Ovary (tissue), 9 donors: ENCODE results near the gene LTBP2. TPM values are rescaled to one million over a fixed set of nuclear protein-coding genes. Genes with fewer than 3 reads are reported as not detected.

Experiments used
- DNase-seq, 5 donors: peaks; one replicate each; pipeline ENCODE4 v3.0.0-alpha.2; 2019 to 2020
- H3K27ac ChIP-seq, 2 donors: fragments of 200-600 bp; one replicate each; pipeline versions ENCODE4 v1.5.1 to v1.8.0; 2019 to 2022
- H3K27me3 ChIP-seq: fragments of 200-600 bp; one replicate; pipeline ENCODE4 v1.8.0; 2022
- H3K36me3 ChIP-seq: fragments of 200-600 bp; sonication (generic); one replicate; pipeline ENCODE4 v1.5.1; 2019
- H3K4me1 ChIP-seq: one replicate; pipeline ENCODE4 v1.8.1; 2013; ENCODE audit warnings: mild to moderate bottlenecking, moderate library complexity; ENCODE audit not compliant: insufficient read depth
- H3K4me3 ChIP-seq: fragments of 200-600 bp; sonication (generic); one replicate; pipeline ENCODE4 v1.5.1; 2017
- H3K9me3 ChIP-seq, 2 donors: fragments of 200-600 bp in 1 of 2; sonication (generic) in 1 of 2; one replicate each; pipeline versions ENCODE4 v1.5.1 to v1.8.1; 2013 to 2019; ENCODE audit warnings: mild to moderate bottlenecking in 1 of 2, moderate library complexity in 1 of 2
- EP300 ChIP-seq: sonication (generic); formaldehyde crosslinking; IDR thresholded peaks from one replicate; pipeline ENCODE4 v1.6.1; 2017; ENCODE audit warnings: antibody characterized with exemption
- POLR2A ChIP-seq: fragments of 450-650 bp; IDR thresholded peaks from one replicate; pipeline ENCODE4 v1.6.1; 2017; ENCODE audit warnings: antibody characterized with exemption, mild to moderate bottlenecking, moderate library complexity
- WGBS, 3 donors: extraction: QIAGEN DNeasy Blood & Tissue Kit in 1 of 3; methylation state at CpG; one replicate each; pipeline versions ENCODE4 v1.1.5 to v1.1.7; 2013 to 2017; 5-methylcytosine and 5-hydroxymethylcytosine counted together
- intact Hi-C, 4 donors: fragments of 100-400 bp; cut with DNase I; formaldehyde crosslinking; loops; one replicate each; pipeline versions ENCODE4 v1.11.0 to v1.15.1; 2022 to 2023
- polyA plus RNA-seq, 2 donors: library from polyadenylated mRNA; stranded (reverse); fragments of 200-250 nt in 1 of 2; fragments of 350-450 nt in 1 of 2; fragmentation: Illumina TruSeq in 1 of 2; extraction: RNeasy Lipid Tissue Mini Kit (QIAGEN cat#74804) in 1 of 2; gene quantifications; one replicate each; pipeline ENCODE4 v1.2.3, GENCODE V29; 2013 to 2014
- total RNA-seq, 7 donors: library from RNA; depleted of rRNA in 2 of 7; stranded (reverse); fragments of >200 nt in 2 of 7; fragmentation: NEBNext Ultra II Directional in 3 of 7; extraction: Animal tissue kit (Norgen Biotek cat#: 25700) in 3 of 7; gene quantifications; one replicate each; pipeline versions ENCODE4 v1.1.0 to v1.2.4, GENCODE V29; 2016 to 2023
- TF ChIP-seq, protein P1 (sequence below), 3 donors: fragments of 450-650 bp in 2 of 3; fragments of 200-600 bp in 1 of 3; IDR thresholded peaks; one replicate each; pipeline versions ENCODE4 v1.5.1 to v1.8.0; 2016 to 2022; ENCODE audit warnings: antibody characterized with exemption in 3 of 3, mild to moderate bottlenecking in 1 of 3
- donor health status: DM: no; HTN: no; CAD: no; lungs with moderate emphysema.
- donor health status: DM: no; HTN: no; CAD: no.
- donor health status: Bipolar disorder and iron deficiency.
- donor health status: DM: yes; HTN: yes; CAD: no.
- donor health status: DM: no; HTN: no; CAD: no.
- donor health status: DM: yes; HTN: yes; CAD: no.

LTBP2 gene
- total and polyA plus RNA-seq, 9 donors = 31.4 to 85.0 (median 60.0) TPM

DNA sequence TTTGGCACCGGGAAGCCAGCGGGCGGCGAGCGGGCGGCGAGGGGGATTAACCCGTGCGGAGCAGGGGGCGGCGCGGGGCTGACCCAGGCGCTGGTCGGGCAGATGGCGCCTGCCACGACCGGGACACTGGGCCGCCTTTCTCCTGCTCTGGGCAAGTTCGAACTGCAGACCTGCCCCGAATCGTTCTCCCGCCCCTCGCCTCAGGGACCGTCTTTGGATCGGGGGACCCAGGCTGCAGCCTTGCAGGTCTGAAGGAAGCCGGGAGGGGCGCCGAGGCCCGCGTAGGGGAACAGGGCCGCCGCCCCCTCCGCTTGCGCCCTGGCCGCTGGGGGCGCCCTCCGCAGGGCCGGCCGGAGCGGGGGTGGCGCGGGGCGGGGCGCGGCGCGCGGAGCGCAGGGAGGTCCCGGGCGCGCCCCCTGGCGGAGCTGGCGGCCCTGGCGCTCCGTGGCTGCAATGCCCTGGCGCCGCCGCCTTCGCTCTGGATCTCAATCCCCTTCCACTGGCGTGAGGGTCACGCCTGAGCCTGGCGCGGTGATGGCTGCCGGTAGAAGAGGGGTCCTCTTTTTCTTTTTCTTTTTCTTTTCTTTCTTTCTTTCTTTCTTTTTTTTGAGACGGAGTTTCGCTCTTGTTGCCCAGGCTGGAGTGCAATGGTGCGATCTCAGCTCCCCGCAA is 449 bp upstream of the LTBP2 start:
- Histone ChIP-seq H3K9me3 (no peaks in the 10 kb centered on the region), H3K4me1 (peaks cover 13% of the 10 kb centered on the region), H3K4me3 (peak overlapping the region; percentile 59), H3K36me3 (no peaks in the 10 kb centered on the region), H3K27me3 (no peaks in the 10 kb centered on the region), H3K27ac (peak overlapping the region; percentile 5 to 51)
- DNase-seq = peak; percentile 82 to 92 (median 85)
- 4 to 7% (median 5%) methylated on average over 41 to 69 of the region's 69 CpGs for WGBS, 3 donors
- no peak for TF ChIP-seq EP300
- TF ChIP-seq, protein P1, sequence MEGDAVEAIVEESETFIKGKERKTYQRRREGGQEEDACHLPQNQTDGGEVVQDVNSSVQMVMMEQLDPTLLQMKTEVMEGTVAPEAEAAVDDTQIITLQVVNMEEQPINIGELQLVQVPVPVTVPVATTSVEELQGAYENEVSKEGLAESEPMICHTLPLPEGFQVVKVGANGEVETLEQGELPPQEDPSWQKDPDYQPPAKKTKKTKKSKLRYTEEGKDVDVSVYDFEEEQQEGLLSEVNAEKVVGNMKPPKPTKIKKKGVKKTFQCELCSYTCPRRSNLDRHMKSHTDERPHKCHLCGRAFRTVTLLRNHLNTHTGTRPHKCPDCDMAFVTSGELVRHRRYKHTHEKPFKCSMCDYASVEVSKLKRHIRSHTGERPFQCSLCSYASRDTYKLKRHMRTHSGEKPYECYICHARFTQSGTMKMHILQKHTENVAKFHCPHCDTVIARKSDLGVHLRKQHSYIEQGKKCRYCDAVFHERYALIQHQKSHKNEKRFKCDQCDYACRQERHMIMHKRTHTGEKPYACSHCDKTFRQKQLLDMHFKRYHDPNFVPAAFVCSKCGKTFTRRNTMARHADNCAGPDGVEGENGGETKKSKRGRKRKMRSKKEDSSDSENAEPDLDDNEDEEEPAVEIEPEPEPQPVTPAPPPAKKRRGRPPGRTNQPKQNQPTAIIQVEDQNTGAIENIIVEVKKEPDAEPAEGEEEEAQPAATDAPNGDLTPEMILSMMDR (IDR thresholded peaks at IDR 0.05) = peak; percentile 35 to 91 (median 84)
- intact Hi-C loops = loop anchor here (5.0 to 10.0 kb wide), 5 partner anchors 92 to 192 kb away; partner anchors contain the start of genes AREL1 (in 1 of the 4), FCF1 (in 1 of the 4), ISCA2 (in 1 of the 4) and NPC2 (in 1 of the 4)

DNA sequence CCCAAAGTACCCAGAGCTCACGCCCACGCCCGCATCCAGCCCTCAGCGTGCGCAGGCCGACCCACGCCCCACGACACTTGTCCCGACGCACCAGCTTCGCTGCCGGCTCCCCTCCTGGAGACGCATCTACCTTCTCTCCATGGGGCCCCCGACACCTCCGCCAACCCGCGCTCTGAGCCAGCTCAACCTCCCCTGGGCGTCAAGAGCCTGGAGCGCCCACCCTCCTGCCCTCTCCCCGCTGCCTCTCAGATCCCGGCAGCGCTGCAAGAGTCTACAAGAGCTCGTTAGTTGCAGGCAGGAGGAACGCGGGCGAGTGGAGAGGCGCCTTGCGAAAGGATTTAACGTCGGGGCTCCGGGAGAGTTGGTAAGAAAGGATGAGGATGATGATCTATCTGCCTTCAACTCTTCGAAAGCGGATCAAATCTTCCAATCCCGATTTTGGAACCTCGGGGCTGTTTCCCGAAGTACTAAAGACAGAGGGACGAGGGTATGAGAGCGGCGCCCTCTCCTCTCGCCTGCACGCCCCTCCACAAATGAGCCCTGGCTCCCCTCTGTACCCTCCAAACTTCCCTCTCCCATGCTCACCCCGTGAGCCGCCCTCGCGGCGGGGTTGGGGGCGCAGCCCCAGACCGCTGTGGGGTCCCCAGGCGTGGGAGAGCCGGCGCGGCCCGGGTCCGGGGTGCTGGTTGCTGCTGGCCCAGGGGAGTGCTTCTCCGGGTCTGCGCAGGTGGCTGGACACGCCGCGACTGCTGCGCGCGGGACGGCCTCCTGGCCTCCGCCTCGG is 979 bp downstream of the LTBP2 start:
- Histone ChIP-seq H3K4me1 (peaks cover 13% of the 10 kb centered on the region), H3K4me3 (peak overlapping the region; percentile 59), H3K27me3 (no peaks in the 10 kb centered on the region), H3K36me3 (no peaks in the 10 kb centered on the region), H3K27ac (peak overlapping the region; percentile 5 to 51), H3K9me3 (no peaks in the 10 kb centered on the region)
- DNase-seq = peak in 4 of 5 donors; percentile 48 to 60 (median 56)
- WGBS, 3 donors = 28 to 45% (median 31%) methylated on average over 49 to 65 of the region's 65 CpGs
- TF ChIP-seq, protein P1 (IDR thresholded peaks at IDR 0.05) = no peak
- no peak for TF ChIP-seq POLR2A
- no peak for TF ChIP-seq EP300
- intact Hi-C loops = loop anchor here (2.0 to 10.0 kb wide), 6 partner anchors 94 to 194 kb away; partner anchors contain the start of genes AREL1 (in 2 of the 4), FCF1 (in 2 of the 4), ISCA2 (in 1 of the 4) and NPC2 (in 1 of the 4)

DNA sequence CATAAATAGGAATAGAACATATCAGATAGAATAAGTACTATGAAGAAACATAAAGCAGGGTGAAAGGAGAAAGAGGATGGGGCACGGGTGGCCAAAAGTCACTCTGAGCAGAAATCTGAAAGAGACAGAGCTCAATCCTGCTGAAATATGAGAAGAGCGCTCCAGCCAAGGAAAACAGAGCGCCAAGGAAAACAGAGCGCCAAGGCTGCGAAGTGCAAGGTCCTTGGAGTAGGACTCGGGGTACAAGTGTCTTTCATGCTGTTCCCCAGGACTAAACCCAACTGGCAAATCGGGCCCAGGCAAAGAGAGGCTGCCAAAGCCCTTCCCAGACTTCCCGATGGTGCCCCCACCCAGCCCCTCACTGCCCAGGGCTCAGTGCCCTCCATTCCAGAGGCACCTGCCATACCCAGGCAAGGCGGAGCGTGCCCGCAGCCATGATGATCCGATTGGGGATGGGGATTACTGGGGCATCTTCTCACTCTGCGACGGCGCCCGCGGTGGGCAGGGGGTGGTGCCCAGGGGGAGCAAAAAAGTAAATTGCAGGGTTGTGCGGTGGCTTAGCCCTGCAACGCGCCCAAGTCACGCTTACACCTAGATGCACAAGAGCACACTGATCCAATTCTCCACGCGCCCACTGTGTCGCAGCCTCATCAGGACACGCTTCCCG is 1.7 kb downstream of the LTBP2 start:
- Histone ChIP-seq H3K4me1 (peaks cover 17% of the 10 kb centered on the region), H3K4me3 (no peak overlapping the region)
- no peak for TF ChIP-seq POLR2A
- TF ChIP-seq EP300 = no peak
- TF ChIP-seq, protein P1 (IDR thresholded peaks at IDR 0.05) = no peak

DNA sequence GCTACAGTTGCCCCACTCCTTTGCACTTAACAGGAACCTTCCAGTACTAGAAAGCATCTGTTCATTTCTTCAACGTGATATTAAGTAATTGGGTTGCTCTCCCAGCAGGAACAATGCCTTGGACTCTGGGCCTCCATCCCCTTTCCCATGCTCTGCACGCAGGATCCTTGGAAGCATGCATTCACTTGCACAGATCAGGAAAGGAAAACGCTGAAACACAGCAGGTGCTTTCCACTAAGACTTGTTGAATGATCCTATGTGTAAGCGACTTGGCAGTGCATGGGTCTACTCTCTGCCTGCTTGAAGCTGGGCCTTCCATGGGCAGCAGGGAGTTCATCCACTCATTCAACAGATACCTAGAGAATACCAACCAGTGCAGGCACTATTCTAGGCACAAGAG is 2.3 kb downstream of the LTBP2 start:
- intact Hi-C loops = loop anchor here (2.0 to 10.0 kb wide), 8 partner anchors 95 to 247 kb away; partner anchors contain the start of genes AREL1 (in 2 of the 4), FCF1 (in 2 of the 4), ISCA2 (in 1 of the 4) and NPC2 (in 1 of the 4)
- H3K36me3 ChIP-seq = no peaks in the 10 kb centered on the region
- WGBS, 3 donors = 26 to 31% (median 28%) methylated on average over 4 of the region's 4 CpGs
- H3K9me3 ChIP-seq = no peaks in the 10 kb centered on the region
- H3K4me1 ChIP-seq = peaks cover 22% of the 10 kb centered on the region
- no peak for DNase-seq
- TF ChIP-seq POLR2A (no peak), EP300 (no peak)
- TF ChIP-seq, protein P1 (IDR thresholded peaks at IDR 0.05) = no peak
- no peak overlapping the region for H3K27ac ChIP-seq
- no peaks in the 10 kb centered on the region for H3K27me3 ChIP-seq
- H3K4me3 ChIP-seq = no peak overlapping the region

More for the DNA sequence above, 1.7 kb downstream of the LTBP2 start:
- peak in 1 of 5 donors; percentile 27 for DNase-seq
- 77 to 88% (median 81%) methylated on average over 26 of the region's 26 CpGs for WGBS, 3 donors
- Histone ChIP-seq H3K27me3 (no peaks in the 10 kb centered on the region), H3K27ac (no peak overlapping the region), H3K36me3 (no peaks in the 10 kb centered on the region), H3K9me3 (no peaks in the 10 kb centered on the region)
- intact Hi-C loops = loop anchor here (2.0 to 10.0 kb wide), 6 partner anchors 94 to 194 kb away; partner anchors contain the start of genes AREL1 (in 2 of the 4), FCF1 (in 2 of the 4), ISCA2 (in 1 of the 4) and NPC2 (in 1 of the 4)
